SH-SY5Y (cell line): ENCODE data around the gene PID1.

ENCODE experiments used
- GATA2 ChIP-seq: IDR thresholded peaks from 2 replicates; pipeline ENCODE4 v1.6.1; 2011; ENCODE audit warnings: mild to moderate bottlenecking, low read depth, low read length
- GATA3 ChIP-seq: IDR thresholded peaks from 2 replicates; pipeline ENCODE4 v1.6.1; 2011; ENCODE audit warnings: low read depth, mild to moderate bottlenecking, low read length, moderate library complexity

GRCh38 chr2:229202646-229203045 lies 68.4 kb downstream of the PID1 start:
- TF ChIP-seq GATA2 (no peak), GATA3 (no peak)
